HEK293 (cell line): Measurements from ENCODE around the gene TMIGD1.

Experiments used
- CTCF ChIA-PET: fragments of 350-600 bp; formaldehyde crosslinking; extraction: SDS; loops from one replicate; lab custom pipeline; 2021; ENCODE audit warnings: antibody characterized with exemption; lab: Yijun Ruan, JAX
- POLR2A ChIA-PET: fragments of 300-600 bp; formaldehyde crosslinking; extraction: SDS; loops from one replicate; lab custom pipeline; 2020; ENCODE audit warnings: antibody characterized with exemption, inconsistent platforms; lab: Yijun Ruan, JAX
- H3K27ac ChIP-seq: fragments of 200-500 bp; sonication (Bioruptor generic); 2 replicates; pipeline ENCODE4 v1.5.1; 2014; ENCODE audit warnings: low read depth, low read length, control low read depth, inconsistent platforms; ENCODE audit errors: extremely low read depth
- H3K36me3 ChIP-seq, 2 experiments: fragments of 200-500 bp in 1 of 2; sonication (Bioruptor generic) in 1 of 2; 1 replicate in 1 of 2; 2 replicates in 1 of 2; pipeline ENCODE4 v1.5.1; 2014 to 2017; ENCODE audit warnings: inconsistent platforms in 2 of 2, low read length in 2 of 2; ENCODE audit not compliant: control insufficient read depth in 2 of 2, insufficient read depth in 1 of 2
- H3K4me1 ChIP-seq: fragments of 200-500 bp; sonication (Bioruptor generic); 2 replicates; pipeline ENCODE4 v1.5.1; 2014; ENCODE audit warnings: mild to moderate bottlenecking, low read length, inconsistent platforms; ENCODE audit not compliant: control insufficient read depth, insufficient read depth
- H3K4me3 ChIP-seq: 2 replicates; pipeline ENCODE4 v1.5.1; 2011; ENCODE audit warnings: low read depth, mild to moderate bottlenecking, control low read depth, low read length, moderate library complexity
- H3K9me3 ChIP-seq: fragments of 200-500 bp; sonication (Bioruptor generic); 2 replicates; pipeline ENCODE4 v1.5.1; 2014; ENCODE audit warnings: low read depth, low read length, inconsistent platforms; ENCODE audit not compliant: control insufficient read depth, insufficient read depth
- HIC1 ChIP-seq: fragments of 450-650 bp; formaldehyde crosslinking; IDR thresholded peaks from 2 replicates; pipeline ENCODE4 v1.5.1; 2016; ENCODE audit warnings: missing biosample characterization, missing genetic modification characterization
- KLF8 ChIP-seq: fragments of 450-650 bp; formaldehyde crosslinking; IDR thresholded peaks from 2 replicates; pipeline ENCODE4 v1.5.1; 2016; ENCODE audit warnings: missing biosample characterization, missing genetic modification characterization
- PRDM4 ChIP-seq: fragments of 450-650 bp; formaldehyde crosslinking; IDR thresholded peaks from 2 replicates; pipeline ENCODE4 v1.5.1; 2017; ENCODE audit warnings: missing biosample characterization, missing genetic modification characterization
- ZBTB11 ChIP-seq: fragments of 450-650 bp; formaldehyde crosslinking; conservative IDR thresholded peaks from 2 replicates; pipeline ENCODE4 v1.5.1; 2016; ENCODE audit warnings: low read depth, missing biosample characterization, missing genetic modification characterization
- ZBTB26 ChIP-seq: fragments of 450-650 bp; formaldehyde crosslinking; optimal IDR thresholded peaks from 2 replicates; pipeline ENCODE3; 2016; ENCODE audit warnings: missing biosample characterization, mild to moderate bottlenecking, missing genetic modification characterization
- ZNF398 ChIP-seq: fragments of 450-650 bp; formaldehyde crosslinking; IDR thresholded peaks from 2 replicates; pipeline ENCODE4 v1.5.1; 2017; ENCODE audit warnings: missing biosample characterization, missing genetic modification characterization
- ZNF48 ChIP-seq: fragments of 450-650 bp; formaldehyde crosslinking; IDR thresholded peaks from 2 replicates; pipeline ENCODE4 v1.5.1; 2016; ENCODE audit warnings: missing biosample characterization, missing genetic modification characterization
- ZNF518A ChIP-seq: fragments of 450-650 bp; formaldehyde crosslinking; conservative IDR thresholded peaks from 2 replicates; pipeline ENCODE4 v1.5.1; 2016; ENCODE audit warnings: low read depth, missing biosample characterization, missing genetic modification characterization
- ZNF792 ChIP-seq: fragments of 450-650 bp; formaldehyde crosslinking; IDR thresholded peaks from 2 replicates; pipeline ENCODE4 v1.5.1; 2016; ENCODE audit warnings: missing biosample characterization, missing genetic modification characterization
- ZSCAN5A ChIP-seq: fragments of 450-650 bp; formaldehyde crosslinking; IDR thresholded peaks from 2 replicates; pipeline ENCODE4 v1.5.1; 2016; ENCODE audit warnings: missing biosample characterization, missing genetic modification characterization

The TMIGD1 gene

GRCh38 chr17:30379303-30379902, 45.5 kb upstream of the TMIGD1 start:
- POLR2A ChIA-PET: interaction anchor here (1.1 to 2.4 kb wide), 3 partner anchors 10 to 1880 kb away, joined by 3 to 8 read pairs (median 5); no protein-coding TSS in a partner anchor
- Histone ChIP-seq H3K4me1 (peaks cover 36% of the 10 kb centered on the region), H3K9me3 (no peaks in the 10 kb centered on the region)

More at GRCh38 chr17:30379303-30379902, 45.5 kb upstream of the TMIGD1 start:
- peaks cover 0 to 3% of the 10 kb centered on the region in 2 experiments; a peak in 2 of 3 replicates for H3K36me3 ChIP-seq
- peak overlapping the region; percentile 86 for H3K27ac ChIP-seq
- H3K4me3 ChIP-seq: peak overlapping the region; percentile 88
- CTCF ChIA-PET: interaction anchor here (0.6 to 3.4 kb wide), 6 partner anchors 8 to 835 kb away, joined by 3 to 17 read pairs (median 4); partner anchors contain the start of gene NSRP1
- TF ChIP-seq PRDM4 (tag by site-specific recombination): no peak
- TF ChIP-seq HIC1: 0 out of 2 replicates have a peak, but pooled peaks have one; percentile 14
- peak; percentile 84 for TF ChIP-seq ZNF792 (tag by site-specific recombination)
- peak; percentile 15; the same call in 1 of the 2 replicates for TF ChIP-seq ZBTB11
- TF ChIP-seq ZNF518A (tag by site-specific recombination): no peak
- peak; percentile 90 for TF ChIP-seq ZBTB26 (tag by site-specific recombination)
- 0 out of 2 replicates have a peak, but pooled peaks have one; percentile 2 for TF ChIP-seq ZNF398 (tag by site-specific recombination)
- no peak for TF ChIP-seq ZNF48 (tag by site-specific recombination)
- 0 out of 2 replicates have a peak, but pooled peaks have one; percentile 7 for TF ChIP-seq ZSCAN5A (tag by site-specific recombination)
- 0 out of 2 replicates have a peak, but pooled peaks have one; percentile 16 for TF ChIP-seq KLF8
